Testis (tissue), 3 donors: ENCODE measurements around the gene CDC16. TPM values are rescaled to one million over a fixed set of nuclear protein-coding genes. Genes with fewer than 3 reads are reported as not detected.

Source experiments
- DNase-seq: peaks from one replicate; pipeline ENCODE4 v3.0.0-alpha.2; 2019
- H3K27ac ChIP-seq, 2 donors: fragments of 200-600 bp; sonication (generic); one replicate each; pipeline ENCODE4 v1.5.1; 2019
- H3K27me3 ChIP-seq: fragments of 200-600 bp; sonication (generic); one replicate; pipeline ENCODE4 v1.5.1; 2019
- H3K36me3 ChIP-seq: fragments of 200-600 bp; sonication (generic); one replicate; pipeline ENCODE4 v1.5.1; 2017; ENCODE audit warnings: low read depth; ENCODE audit errors: missing control alignments
- H3K4me1 ChIP-seq: fragments of 200-600 bp; sonication (generic); one replicate; pipeline ENCODE4 v1.5.1; 2019
- H3K4me3 ChIP-seq, 2 donors: fragments of 200-600 bp; sonication (generic); one replicate each; pipeline ENCODE4 v1.5.1; 2017 to 2019
- H3K9me3 ChIP-seq: fragments of 200-600 bp; sonication (generic); one replicate; pipeline ENCODE4 v1.5.1; 2017
- CTCF ChIP-seq, 3 experiments: fragments of 450-650 bp in 2 of 3; fragments of 200-600 bp in 1 of 3; sonication (generic) in 1 of 3; IDR thresholded peaks; one replicate each; pipeline ENCODE4 v1.5.1; 2016 to 2019; ENCODE audit warnings: antibody characterized with exemption in 3 of 3, mild to moderate bottlenecking in 2 of 3, moderate library complexity in 1 of 3
- POLR2A ChIP-seq: fragments of 450-650 bp; IDR thresholded peaks from one replicate; pipeline ENCODE4 v1.6.1; 2017; ENCODE audit warnings: antibody characterized with exemption, mild to moderate bottlenecking, moderate library complexity
- WGBS, 2 donors: methylation state at CpG; one replicate each; pipeline ENCODE4 v1.1.5; 2018; 5-methylcytosine and 5-hydroxymethylcytosine counted together
- intact Hi-C: fragments of 100-400 bp; cut with DNase I; formaldehyde crosslinking; loops from one replicate; pipeline ENCODE4 v1.15.1; 2023; ENCODE audit warnings: low total_unique reads
- polyA plus RNA-seq: library from polyadenylated mRNA; stranded (reverse); fragments of 350-450 nt; fragmentation: Illumina TruSeq; extraction: RNeasy Lipid Tissue Mini Kit (QIAGEN cat#74804); gene quantifications from one replicate; pipeline ENCODE4 v1.2.3, GENCODE V29; 2014; ENCODE audit warnings: low read depth, low replicate concordance; ENCODE audit not compliant: insufficient read depth
- total RNA-seq, 2 donors: library from RNA; depleted of rRNA; stranded (reverse); fragments of >200 nt; gene quantifications; one replicate each; pipeline ENCODE4 v1.2.3, GENCODE V29; 2016

Gene CDC16
- total and polyA plus RNA-seq, 3 donors from 2014 or later = 88.1 to 110 (median 96.8) TPM

DNA sequence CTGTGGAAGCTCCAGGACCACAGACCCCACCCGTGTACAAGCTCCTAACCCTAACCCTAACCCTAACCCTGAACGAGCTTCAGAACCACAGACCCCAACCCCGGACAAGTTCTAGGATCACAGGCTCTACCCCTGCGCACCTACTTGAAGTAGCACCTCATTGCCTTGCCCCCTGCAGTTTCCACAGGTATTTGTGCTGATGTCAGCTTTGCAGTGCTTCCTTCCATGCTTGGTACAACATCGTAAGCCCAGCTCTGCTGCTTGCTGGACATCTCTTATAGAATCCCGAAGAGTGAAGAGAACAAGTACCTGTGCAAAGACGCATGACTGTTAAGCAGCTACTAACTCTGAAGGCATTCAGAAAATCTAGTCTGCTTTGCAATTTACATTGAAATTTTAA is 20.7 kb upstream of the CDC16 start:
- 89 to 96% methylated on average over 7 of the region's 7 CpGs for WGBS, 2 donors
- no peaks in the 10 kb centered on the region for H3K9me3 ChIP-seq
- H3K36me3 ChIP-seq = no peaks in the 10 kb centered on the region
- H3K4me1 ChIP-seq = no peaks in the 10 kb centered on the region
- intact Hi-C loops = no loop called here
- TF ChIP-seq POLR2A (no peak), CTCF (IDR thresholded peaks at IDR 0.05) (no peak)
- DNase-seq = no peak
- H3K27me3 ChIP-seq = no peaks in the 10 kb centered on the region
- no peak overlapping the region for H3K4me3 ChIP-seq
- H3K27ac ChIP-seq = no peak overlapping the region

- Histone ChIP-seq H3K4me3 (no peak overlapping the region), H3K4me1 (no peaks in the 10 kb centered on the region), H3K9me3 (no peaks in the 10 kb centered on the region), H3K27ac (no peak overlapping the region), H3K27me3 (no peaks in the 10 kb centered on the region), H3K36me3 (no peaks in the 10 kb centered on the region)
- 54 to 63% methylated on average over 3 of the region's 3 CpGs for WGBS, 2 donors
- TF ChIP-seq POLR2A (no peak), CTCF (IDR thresholded peaks at IDR 0.05) (no peak)
- DNase-seq = no peak
- intact Hi-C loops = no loop called here
Observed at GRCh38 chr13:114219392-114219791, 15.3 kb upstream of the CDC16 start.

- no peaks in the 10 kb centered on the region for H3K27me3 ChIP-seq
- H3K4me1 ChIP-seq = no peaks in the 10 kb centered on the region
- H3K27ac ChIP-seq = no peak overlapping the region
- intact Hi-C loops = no loop called here
- no peaks in the 10 kb centered on the region for H3K9me3 ChIP-seq
- WGBS, 2 donors = 46 to 68% methylated on average over 7 to 9 of the region's 9 CpGs
- H3K36me3 ChIP-seq = no peaks in the 10 kb centered on the region
- DNase-seq = peak; percentile 57
- TF ChIP-seq POLR2A = no peak
- TF ChIP-seq CTCF (IDR thresholded peaks at IDR 0.05) = no peak
- no peak overlapping the region for H3K4me3 ChIP-seq
Observed at GRCh38 chr13:114222461-114222968, 12.2 kb upstream of the CDC16 start.

GRCh38 chr13:114224201-114224600 is 10.5 kb upstream of the CDC16 start:
- TF ChIP-seq CTCF (IDR thresholded peaks at IDR 0.05) (no peak), POLR2A (no peak)
- intact Hi-C loops = no loop called here
- Histone ChIP-seq H3K4me3 (no peak overlapping the region), H3K36me3 (no peaks in the 10 kb centered on the region), H3K9me3 (no peaks in the 10 kb centered on the region), H3K27ac (no peak overlapping the region), H3K27me3 (no peaks in the 10 kb centered on the region), H3K4me1 (no peaks in the 10 kb centered on the region)
- no peak for DNase-seq
- WGBS, 2 donors = 92 to 94% methylated on average over 8 to 13 of the region's 13 CpGs

- TF ChIP-seq CTCF (IDR thresholded peaks at IDR 0.05) (no peak), POLR2A (no peak)
- no peak for DNase-seq
- 80 to 91% methylated on average over 8 of the region's 8 CpGs for WGBS, 2 donors
- Histone ChIP-seq H3K4me1 (no peaks in the 10 kb centered on the region), H3K9me3 (no peaks in the 10 kb centered on the region), H3K27me3 (no peaks in the 10 kb centered on the region), H3K36me3 (no peaks in the 10 kb centered on the region), H3K4me3 (no peak overlapping the region), H3K27ac (no peak overlapping the region)
- intact Hi-C loops = loop anchor here (5.0 kb wide), 1 partner anchor 273 kb away; no protein-coding TSS in a partner anchor
Observed at GRCh38 chr13:114225610-114226009, 9.1 kb upstream of the CDC16 start.
